Cardiac muscle cell (in vitro differentiated cells and primary cell): ENCODE results near the gene UTS2B. TPM values are rescaled to one million over a fixed set of nuclear protein-coding genes. Genes with fewer than 3 reads are reported as not detected.
"Not testable (repeated sequence)": the region's sequence is repeated elsewhere in the genome, so short reads cannot be mapped to it uniquely, and the experiment has no call there.

Source experiments
- DNase-seq, 2 donors: peaks; one replicate each; pipeline versions ENCODE4 v3.0.0 to v3.0.0-alpha.2; 2010 to 2017; ENCODE audit warnings: low read depth in 1 of 2, low spot score in 1 of 2
- H3K27ac ChIP-seq: fragments of 200-600 bp; sonication (generic); 2 replicates; pipeline ENCODE4 v1.5.1; 2016
- H3K27me3 ChIP-seq: fragments of 200-600 bp; sonication (generic); 2 replicates; pipeline ENCODE4 v1.6.0; 2016; ENCODE audit warnings: control low read depth
- H3K36me3 ChIP-seq: fragments of 200-600 bp; sonication (generic); 2 replicates; pipeline ENCODE4 v1.5.1; 2016; ENCODE audit warnings: control low read depth
- H3K4me1 ChIP-seq: fragments of 200-600 bp; sonication (generic); 2 replicates; pipeline ENCODE4 v1.8.1; 2017; ENCODE audit warnings: low read depth, mild to moderate bottlenecking, mixed run types
- H3K4me3 ChIP-seq: fragments of 200-600 bp; sonication (generic); 2 replicates; pipeline ENCODE4 v1.5.1; 2016; ENCODE audit warnings: mild to moderate bottlenecking
- H3K9me3 ChIP-seq: fragments of 200-600 bp; sonication (generic); 2 replicates; pipeline ENCODE4 v1.5.1; 2017; ENCODE audit warnings: low read depth, mild to moderate bottlenecking, control low read depth
- CTCF ChIP-seq: IDR thresholded peaks from 2 replicates; pipeline ENCODE4 v1.5.1; 2012; ENCODE audit warnings: low read depth, mild to moderate bottlenecking, low read length
- polyA plus RNA-seq: library from polyadenylated mRNA; unstranded; fragments of >200 nt; fragmentation: Nextera tagmentation; extraction: Ambion mirVana; gene quantifications from 2 replicates; pipeline ENCODE4 v1.2.1, GENCODE V29; 2016
- total RNA-seq: library from RNA; depleted of rRNA; stranded (reverse); fragments of >200 nt; gene quantifications from 2 replicates; pipeline ENCODE4 v1.2.3, GENCODE V29; 2016

UTS2B gene
- total and polyA plus RNA-seq, 2 experiments from 2014 or later, result 1.9 TPM; not detected in 1

- Histone ChIP-seq H3K9me3 (no peaks in the 10 kb centered on the region), H3K4me1 (no peaks in the 10 kb centered on the region), H3K36me3 (no peaks in the 10 kb centered on the region), H3K4me3 (no peak overlapping the region), H3K27me3 (no peaks in the 10 kb centered on the region), H3K27ac (no peak overlapping the region)
- peak in 1 of 2 donors; percentile 33 for DNase-seq
- no peak for TF ChIP-seq CTCF
Measured at GRCh38 chr3:191246630-191247029, 83.7 kb downstream of the UTS2B start.

- H3K27me3 ChIP-seq, H3K4me3 ChIP-seq, H3K4me1 ChIP-seq, H3K36me3 ChIP-seq, DNase-seq, H3K27ac ChIP-seq, H3K9me3 ChIP-seq: not testable (repeated sequence)
Measured at GRCh38 chr3:191246034-191246433, 84.3 kb downstream of the UTS2B start.

GRCh38 chr3:191244242-191244867 lies 86.0 kb downstream of the UTS2B start:
- H3K27ac ChIP-seq, result no peak overlapping the region
- H3K27me3 ChIP-seq, result no peaks in the 10 kb centered on the region
- H3K4me1 ChIP-seq, result no peaks in the 10 kb centered on the region
- no peaks in the 10 kb centered on the region for H3K36me3 ChIP-seq
- H3K4me3 ChIP-seq, result no peak overlapping the region
- DNase-seq, result peak in 1 of 2 donors; percentile 42
- TF ChIP-seq CTCF, result peak; percentile 49
- H3K9me3 ChIP-seq, result no peaks in the 10 kb centered on the region

- H3K27ac ChIP-seq, result no peak overlapping the region
- H3K27me3 ChIP-seq, result no peaks in the 10 kb centered on the region
- DNase-seq, result no peak
- no peaks in the 10 kb centered on the region for H3K9me3 ChIP-seq
- peaks cover 4% of the 10 kb centered on the region for H3K4me1 ChIP-seq
- H3K36me3 ChIP-seq, result no peaks in the 10 kb centered on the region
- H3K4me3 ChIP-seq, result no peak overlapping the region
- no peak for TF ChIP-seq CTCF
Measured at GRCh38 chr3:191240486-191240885, 89.8 kb downstream of the UTS2B start.

GRCh38 chr3:191239407-191240031 lies 90.8 kb downstream of the UTS2B start:
- Histone ChIP-seq H3K27ac (no peak overlapping the region), H3K36me3 (no peaks in the 10 kb centered on the region), H3K27me3 (no peaks in the 10 kb centered on the region), H3K9me3 (no peaks in the 10 kb centered on the region), H3K4me3 (no peak overlapping the region), H3K4me1 (peaks cover 4% of the 10 kb centered on the region)
- TF ChIP-seq CTCF, result no peak
- DNase-seq, result peak in 1 of 2 donors; percentile 24

GRCh38 chr3:191238321-191238817 lies 92.0 kb downstream of the UTS2B start:
- Histone ChIP-seq H3K4me3 (no peak overlapping the region), H3K27ac (no peak overlapping the region), H3K36me3 (no peaks in the 10 kb centered on the region), H3K4me1 (peaks cover 4% of the 10 kb centered on the region), H3K9me3 (no peaks in the 10 kb centered on the region), H3K27me3 (no peaks in the 10 kb centered on the region)
- no peak for TF ChIP-seq CTCF
- DNase-seq, result peak in 1 of 2 donors; percentile 70
